HG03175 (cell line): Measurements from ENCODE around the gene DLK2.
A peak's percentile ranks its signal among the peaks of the same experiment; 100 is the strongest.
"Not testable (repeated sequence)": the region's sequence is repeated elsewhere in the genome, so short reads cannot be mapped to it uniquely, and the experiment has no call there.

Source experiments
- ATAC-seq: cut with Tn5 transposase; IDR thresholded peaks from one replicate; pipeline ENCODE4 v1.9.1; 2021; ENCODE audit warnings: mild to moderate bottlenecking, moderate library complexity; ENCODE audit not compliant: unreplicated experiment

Gene DLK2

GRCh38 chr6:43481591-43482236 lies 26.4 kb upstream of the DLK2 start:
- ATAC-seq: no peak

GRCh38 chr6:43481075-43481474 lies 25.7 kb upstream of the DLK2 start:
- no peak for ATAC-seq

- ATAC-seq: no peak
Measured at GRCh38 chr6:43478008-43478372, 22.6 kb upstream of the DLK2 start.

GRCh38 chr6:43477235-43478007 lies 22.1 kb upstream of the DLK2 start, which contains the start of gene TJAP1:
Gene TJAP1 (plus strand): TSS chr6:43477570. CDS start chr6:43499002, 21,432 bp downstream.
- ATAC-seq: peak; percentile 95

- no peak for ATAC-seq
Measured at GRCh38 chr6:43476746-43477145, 21.4 kb upstream of the DLK2 start.

- ATAC-seq: no peak
Measured at GRCh38 chr6:43475516-43475915, 20.2 kb upstream of the DLK2 start.

GRCh38 chr6:43472515-43472914 lies 17.2 kb upstream of the DLK2 start:
- no peak for ATAC-seq

GRCh38 chr6:43471399-43471798 lies 16.1 kb upstream of the DLK2 start:
- ATAC-seq: no peak

- ATAC-seq: no peak
Measured at GRCh38 chr6:43469947-43470346, 14.6 kb upstream of the DLK2 start.

GRCh38 chr6:43468748-43469681 lies 13.7 kb upstream of the DLK2 start:
- ATAC-seq: no peak

- no peak for ATAC-seq
Measured at GRCh38 chr6:43468240-43468639, 12.9 kb upstream of the DLK2 start.

- no peak for ATAC-seq
Measured at GRCh38 chr6:43467752-43468151, 12.4 kb upstream of the DLK2 start.

GRCh38 chr6:43467265-43467664 lies 11.9 kb upstream of the DLK2 start:
- ATAC-seq: not testable (repeated sequence)

- ATAC-seq: no peak
Measured at GRCh38 chr6:43465948-43466347, 10.6 kb upstream of the DLK2 start.

- no peak for ATAC-seq
Measured at GRCh38 chr6:43464337-43464736, 9.0 kb upstream of the DLK2 start.

- no peak for ATAC-seq
Measured at GRCh38 chr6:43461936-43462335, 6.6 kb upstream of the DLK2 start.

- ATAC-seq: no peak
Measured at GRCh38 chr6:43460032-43460431, 4.7 kb upstream of the DLK2 start.

GRCh38 chr6:43459535-43459934 lies 4.2 kb upstream of the DLK2 start:
- ATAC-seq: no peak

GRCh38 chr6:43458154-43458553 lies 2.8 kb upstream of the DLK2 start:
- ATAC-seq: not testable (repeated sequence)

- no peak for ATAC-seq
Measured at GRCh38 chr6:43457643-43458042, 2.3 kb upstream of the DLK2 start.
